ENCODE results near the gene EPHA3. TPM values are rescaled to one million over a fixed set of nuclear protein-coding genes. Genes with fewer than 3 reads are reported as not detected.
"Not testable (repeated sequence)": the region's sequence is repeated elsewhere in the genome, so short reads cannot be mapped to it uniquely, and the experiment has no call there.

EPHA3 gene
- total RNA-seq, 2 donors from 2014 or later = 1.0 to 1.8 TPM

DNA sequence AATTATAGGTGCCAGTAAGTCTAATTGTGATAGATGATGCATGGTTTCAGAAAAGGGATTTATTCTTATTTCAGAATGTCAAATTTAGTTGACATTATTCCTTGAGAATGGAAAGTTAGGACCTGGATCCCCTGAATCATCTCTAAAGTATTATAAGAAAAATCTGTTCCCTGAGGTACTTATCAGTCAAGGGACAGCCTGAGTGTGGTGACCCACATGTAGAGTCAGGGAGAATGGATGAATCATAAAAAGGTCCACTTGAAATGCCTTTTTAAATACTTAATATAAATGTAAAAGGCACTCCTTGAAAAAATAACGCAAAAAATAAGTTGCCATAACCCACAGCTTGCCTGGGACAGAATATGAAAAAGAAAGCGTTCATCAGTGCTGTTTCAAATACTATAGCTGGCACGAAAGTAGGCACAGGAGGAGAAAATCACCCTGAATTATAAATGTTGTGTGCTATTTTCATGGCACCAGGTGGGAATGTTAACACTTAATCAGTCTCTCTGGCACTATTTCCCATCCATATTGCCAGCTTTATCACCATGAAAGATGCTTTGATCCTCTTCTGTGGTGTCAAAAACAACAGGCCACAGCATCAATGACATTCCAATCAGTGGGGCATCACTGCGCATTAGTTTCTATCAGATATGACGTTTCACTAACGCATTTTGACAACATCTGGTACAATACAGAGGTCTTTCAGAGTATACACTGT is 208.5 kb downstream of the EPHA3 start:
- intact Hi-C loops (cut with DNase I, micrococcal nuclease) = no loop called here
- no peak for ATAC-seq
- no peak for DNase-seq

DNA sequence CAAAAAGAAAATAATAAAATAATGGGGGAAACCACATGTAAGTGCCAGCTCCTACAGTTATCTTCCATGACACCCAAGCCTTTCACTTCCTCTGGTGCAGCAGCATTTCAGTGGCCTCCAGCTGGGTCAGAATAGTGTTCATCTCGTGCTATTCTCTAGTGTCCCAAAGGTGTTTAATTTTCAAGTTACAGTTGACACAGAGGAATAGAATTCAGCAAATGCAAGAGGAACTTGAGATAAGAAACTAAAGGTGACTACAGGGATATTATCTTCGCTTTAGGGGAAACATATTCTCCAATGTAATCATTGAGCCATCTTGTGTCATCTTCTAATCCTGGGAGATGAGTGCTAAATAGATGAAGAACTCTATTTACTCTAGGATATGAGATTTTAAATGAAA is 212.8 kb downstream of the EPHA3 start:
- DNase-seq (no peak), ATAC-seq (no peak)
- intact Hi-C loops (cut with DNase I, micrococcal nuclease) = no loop called here

DNA sequence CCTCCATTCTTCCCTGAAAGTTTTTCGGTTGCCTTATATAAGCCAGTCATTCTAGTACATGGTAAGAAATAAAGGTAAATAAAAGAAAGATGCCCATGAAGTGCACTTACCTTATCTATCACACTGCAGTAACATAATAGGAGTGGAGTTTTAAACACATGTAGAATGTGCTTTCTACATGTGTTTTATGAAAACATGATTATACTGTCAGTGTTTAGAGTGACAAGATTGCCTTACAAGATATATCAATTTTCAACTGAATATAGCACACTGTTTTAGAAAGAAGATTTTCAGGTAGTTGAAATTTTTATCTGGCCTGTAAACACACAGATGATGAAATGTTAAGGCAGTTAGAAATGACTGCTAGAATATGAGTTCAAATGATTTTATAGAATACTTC is 219.6 kb downstream of the EPHA3 start:
- no peak for DNase-seq
- no peak for ATAC-seq
- intact Hi-C loops (cut with DNase I, micrococcal nuclease) = no loop called here

DNA sequence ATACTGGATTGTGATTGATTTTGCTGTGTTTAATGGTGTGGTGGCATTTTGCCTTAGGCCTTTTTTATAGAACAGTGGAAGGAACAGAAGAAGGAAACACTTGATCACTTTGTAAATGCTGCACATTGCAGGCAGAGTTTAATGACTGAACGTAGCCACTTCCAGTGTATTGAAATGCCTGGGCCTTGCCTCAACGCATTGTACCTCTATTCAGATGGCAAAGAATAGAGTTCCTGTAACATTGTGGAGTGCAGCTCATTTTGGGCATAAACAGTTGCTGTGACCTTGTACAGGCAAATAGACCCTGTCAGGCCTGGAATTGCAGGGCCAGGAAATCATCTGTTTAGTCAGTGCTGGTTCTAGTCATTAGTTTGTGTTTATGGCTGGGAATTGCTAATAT is 225.0 kb downstream of the EPHA3 start:
- ATAC-seq (no peak), DNase-seq (no peak)
- intact Hi-C loops (cut with DNase I, micrococcal nuclease) = no loop called here

DNA sequence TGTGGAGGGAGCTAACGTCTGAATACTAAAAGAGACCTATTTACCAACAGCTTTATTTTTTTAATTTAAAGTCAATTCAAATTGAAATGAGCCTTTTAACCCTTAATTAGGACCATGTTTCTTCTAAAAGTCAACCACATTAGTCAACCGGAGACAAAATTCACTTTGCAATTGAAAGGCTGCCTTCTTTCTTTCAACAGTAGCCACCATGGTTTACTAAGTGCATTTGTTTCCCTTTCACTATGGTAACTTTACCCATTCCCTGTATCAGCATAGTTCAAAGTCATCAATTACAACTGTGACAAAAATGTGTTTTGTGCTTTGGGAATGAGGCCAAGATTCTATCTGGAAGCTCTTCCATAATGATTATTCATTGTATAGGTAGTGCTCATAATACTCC is 225.4 kb downstream of the EPHA3 start:
- no peak for DNase-seq
- ATAC-seq = no peak
- intact Hi-C loops (cut with DNase I, micrococcal nuclease) = no loop called here

DNA sequence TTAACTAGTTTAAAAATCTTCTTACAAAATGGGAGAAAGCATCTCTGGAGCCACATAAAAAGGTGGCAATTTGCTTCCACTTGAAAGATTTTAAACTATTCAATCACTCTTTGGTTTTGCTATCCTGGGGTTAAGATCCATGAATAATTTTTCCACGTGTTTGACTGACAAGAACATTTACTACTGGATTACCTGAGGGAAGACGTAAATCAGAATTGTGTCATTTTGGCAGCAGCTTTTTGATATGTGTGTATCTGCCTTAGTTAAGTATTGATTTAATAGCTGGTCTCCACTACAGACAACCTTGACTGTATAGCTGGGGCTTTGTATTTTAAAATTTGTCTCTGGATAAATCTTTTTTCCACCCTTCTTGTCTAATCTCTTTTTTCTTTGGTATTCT is 228.3 kb downstream of the EPHA3 start:
- intact Hi-C loops (cut with DNase I, micrococcal nuclease) = no loop called here
- DNase-seq (no peak), ATAC-seq (no peak)

DNA sequence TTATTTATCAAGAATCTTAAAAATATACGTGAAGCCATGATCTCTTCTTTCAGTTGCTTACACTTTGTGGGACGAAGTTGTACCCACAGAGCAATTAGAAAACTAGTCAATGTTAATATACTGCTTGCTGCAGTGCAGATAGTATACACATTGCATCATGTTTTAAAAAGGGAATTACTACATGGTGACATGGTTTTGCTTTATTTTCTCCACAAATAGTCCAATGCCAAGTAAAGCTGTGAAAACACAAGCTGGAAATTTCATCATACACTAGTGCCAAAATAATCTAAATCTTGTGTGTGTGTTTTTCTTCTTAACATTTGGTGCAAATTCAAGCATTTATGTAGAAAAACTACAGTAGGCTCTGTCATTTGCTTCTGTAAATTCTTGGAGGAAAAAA is 233.0 kb downstream of the EPHA3 start:
- intact Hi-C loops (cut with DNase I, micrococcal nuclease) = no loop called here
- ATAC-seq (no peak), DNase-seq (no peak)

DNA sequence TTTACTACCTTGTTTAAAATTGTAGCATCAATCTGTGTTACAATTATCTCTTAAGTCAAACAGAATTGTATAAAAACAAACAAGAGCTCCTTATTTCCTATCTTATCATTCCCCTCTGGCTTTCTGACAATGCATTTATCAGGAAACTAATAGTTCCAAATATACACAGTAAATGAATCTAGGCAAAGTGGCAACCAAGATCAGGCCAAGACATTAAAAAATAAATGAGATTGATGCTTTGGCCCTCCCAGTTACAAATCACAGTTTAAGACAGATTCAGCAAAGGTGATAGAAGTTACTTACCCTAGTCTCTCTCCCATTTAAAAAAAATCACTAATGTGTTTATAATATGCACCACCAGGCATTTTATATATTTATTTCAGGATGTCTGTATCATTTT is 236.7 kb downstream of the EPHA3 start:
- intact Hi-C loops (cut with DNase I, micrococcal nuclease) = no loop called here
- no peak for DNase-seq
- ATAC-seq = no peak

DNA sequence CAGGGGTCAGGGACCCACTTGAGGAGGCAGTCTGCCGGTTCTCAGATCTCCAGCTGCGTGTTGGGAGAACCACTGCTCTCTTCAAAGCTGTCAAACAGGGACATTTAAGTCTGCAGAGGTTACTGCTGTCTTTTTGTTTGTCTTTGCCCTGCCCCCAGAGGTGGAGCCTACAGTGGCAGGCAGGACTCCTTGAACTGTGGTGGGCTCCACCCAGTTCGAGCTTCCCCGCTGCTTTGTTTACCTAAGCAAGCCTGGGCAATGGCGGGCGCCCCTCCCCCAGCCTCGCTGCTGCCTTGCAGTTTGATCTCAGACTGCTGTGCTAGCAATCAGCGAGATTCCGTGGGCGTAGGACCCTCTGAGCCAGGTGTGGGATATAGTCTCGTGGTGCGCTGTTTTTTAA is 243.5 kb downstream of the EPHA3 start:
- DNase-seq; ATAC-seq; intact Hi-C loops (cut with DNase I, micrococcal nuclease): not testable (repeated sequence)

DNA sequence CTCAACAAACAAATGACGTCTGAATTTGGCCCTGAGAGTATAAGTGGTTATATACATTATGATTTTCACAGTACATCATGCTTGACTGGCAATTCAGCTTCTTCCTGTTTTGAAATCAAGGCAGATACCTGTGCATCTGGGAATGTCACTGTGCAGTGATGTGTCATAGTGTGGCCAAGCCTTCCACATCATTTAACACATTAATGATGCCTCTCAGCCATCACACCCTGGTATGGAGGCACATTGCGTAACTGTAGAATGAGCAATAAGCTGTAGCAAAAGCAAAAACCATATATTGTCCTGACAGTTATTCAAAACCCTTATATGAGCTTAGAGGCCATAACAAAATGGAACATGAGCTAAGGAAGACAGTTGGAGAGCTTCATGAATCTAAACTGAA is 246.0 kb downstream of the EPHA3 start:
- intact Hi-C loops (cut with DNase I, micrococcal nuclease) = no loop called here
- DNase-seq (no peak), ATAC-seq (no peak)

DNA sequence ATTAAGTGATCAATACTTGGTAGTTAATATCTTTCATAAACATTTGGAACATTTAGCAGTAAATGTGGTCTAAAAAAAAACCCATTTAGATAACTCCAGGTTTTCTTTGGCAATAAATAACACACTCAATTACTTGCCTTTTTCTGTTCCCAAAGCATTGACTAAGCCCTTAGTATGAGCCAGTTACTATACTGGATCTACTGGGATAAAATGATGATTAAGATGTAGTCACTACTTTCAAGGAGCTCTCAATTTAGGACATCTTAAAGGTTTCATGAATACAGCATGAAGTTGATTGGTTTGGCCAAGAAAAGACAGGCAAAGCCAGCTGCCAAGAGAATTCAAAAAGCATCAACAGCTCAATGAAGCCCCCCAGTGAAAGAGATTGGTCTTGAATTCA is 250.9 kb downstream of the EPHA3 start:
- no peak for DNase-seq
- intact Hi-C loops (cut with DNase I, micrococcal nuclease) = no loop called here
- ATAC-seq = no peak

DNA sequence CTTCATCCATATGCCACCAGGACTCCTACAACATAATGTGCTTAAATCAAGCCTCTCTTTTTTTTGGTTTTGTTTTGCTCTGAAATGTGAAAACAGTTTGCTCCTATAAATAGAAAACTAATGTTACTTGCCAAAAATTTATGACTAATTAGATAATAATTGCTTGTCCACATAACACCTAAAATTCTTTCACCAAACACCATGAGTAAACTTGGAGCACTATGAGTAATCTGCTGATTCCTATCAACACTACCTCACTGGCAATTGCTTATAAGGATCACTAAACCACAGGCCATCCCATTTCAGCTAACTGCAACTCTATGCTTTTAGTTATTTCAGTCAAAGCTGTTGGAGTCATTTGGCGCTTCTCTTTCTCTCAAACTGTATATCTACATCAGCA is 252.7 kb downstream of the EPHA3 start:
- DNase-seq = no peak
- intact Hi-C loops (cut with DNase I, micrococcal nuclease) = no loop called here
- no peak for ATAC-seq

DNA sequence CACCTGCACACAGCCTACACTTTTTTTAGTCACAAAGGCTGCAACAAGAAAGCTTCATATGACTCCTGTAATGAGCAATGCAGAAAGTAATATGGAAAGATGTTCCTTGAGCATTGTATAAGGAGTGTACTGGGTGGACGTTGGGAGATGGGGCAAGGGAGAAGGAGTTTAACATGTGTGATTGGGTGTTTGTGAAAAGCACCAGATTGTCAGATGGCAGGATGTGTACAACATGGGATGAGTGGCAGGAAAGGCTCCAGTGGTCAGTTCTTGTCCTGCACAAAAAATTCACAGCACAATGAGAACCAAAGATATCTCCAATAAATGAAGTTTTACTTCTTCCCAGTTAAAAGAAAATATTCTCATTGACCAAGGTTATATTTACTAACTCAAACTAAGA is 255.1 kb downstream of the EPHA3 start:
- DNase-seq = no peak
- no peak for ATAC-seq
- intact Hi-C loops (cut with DNase I, micrococcal nuclease) = no loop called here

DNA sequence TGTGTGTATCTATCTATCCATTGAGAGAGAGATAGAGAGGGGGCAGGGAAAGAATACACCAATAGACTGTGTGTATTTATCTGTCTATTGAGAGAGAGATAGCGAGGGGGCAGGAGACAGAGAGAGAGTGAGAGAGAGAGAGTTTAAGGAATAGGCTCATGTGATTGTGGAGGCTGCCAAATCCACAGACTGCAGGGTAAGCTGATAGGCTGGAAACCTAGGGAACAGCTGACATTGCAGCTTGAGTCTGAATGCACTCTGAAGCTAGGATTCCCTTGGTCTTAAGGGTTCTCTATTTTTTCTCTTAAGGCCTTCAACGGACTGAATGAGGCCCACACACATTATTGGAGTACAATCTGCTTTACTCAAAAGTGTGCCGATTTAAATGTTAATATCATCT is 255.8 kb downstream of the EPHA3 start:
- intact Hi-C loops (cut with DNase I, micrococcal nuclease) = no loop called here
- ATAC-seq = no peak

DNA sequence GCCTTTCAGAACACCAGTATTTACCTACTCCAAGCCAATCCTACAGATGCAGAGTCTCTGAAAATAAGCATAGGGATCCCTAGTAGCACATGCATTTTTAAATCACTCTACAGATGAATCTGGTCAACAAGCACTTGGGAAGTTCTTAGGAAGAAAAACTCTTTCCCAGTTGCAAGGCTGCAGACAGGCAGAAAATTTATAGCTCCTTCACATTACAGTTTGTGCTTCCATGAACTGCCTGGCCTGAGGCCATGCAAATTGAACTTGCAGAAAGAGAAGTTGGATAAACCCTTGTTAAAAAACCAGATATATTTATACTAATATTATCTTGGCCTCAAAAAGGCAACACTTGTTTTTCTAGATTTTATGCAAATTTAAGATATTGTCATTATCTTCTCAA is 256.9 kb downstream of the EPHA3 start:
- intact Hi-C loops (cut with DNase I, micrococcal nuclease) = no loop called here
- DNase-seq (no peak), ATAC-seq (no peak)

More for the DNA sequence above, 255.8 kb downstream of the EPHA3 start:
- no peak for DNase-seq

DNA sequence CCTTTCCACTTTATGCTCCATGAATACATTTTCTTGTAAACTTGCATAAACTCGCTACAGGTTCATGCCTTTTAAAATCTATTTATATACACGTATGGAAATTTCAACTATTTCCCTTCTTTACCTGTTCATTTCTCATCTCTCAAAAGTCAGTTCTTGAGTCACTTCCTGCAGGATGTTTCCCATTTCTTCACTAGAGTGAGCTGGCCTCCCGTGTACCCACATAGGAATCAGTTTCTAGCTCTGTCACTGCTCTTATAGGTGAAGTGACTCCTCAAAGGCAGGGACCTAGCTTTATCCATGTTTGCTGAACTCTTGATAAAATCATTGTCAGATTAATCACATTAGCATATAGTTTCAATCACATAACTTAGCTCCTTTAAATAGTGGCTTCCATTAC is 259.7 kb downstream of the EPHA3 start:
- ATAC-seq (no peak), DNase-seq (no peak)
- intact Hi-C loops (cut with DNase I, micrococcal nuclease) = no loop called here

DNA sequence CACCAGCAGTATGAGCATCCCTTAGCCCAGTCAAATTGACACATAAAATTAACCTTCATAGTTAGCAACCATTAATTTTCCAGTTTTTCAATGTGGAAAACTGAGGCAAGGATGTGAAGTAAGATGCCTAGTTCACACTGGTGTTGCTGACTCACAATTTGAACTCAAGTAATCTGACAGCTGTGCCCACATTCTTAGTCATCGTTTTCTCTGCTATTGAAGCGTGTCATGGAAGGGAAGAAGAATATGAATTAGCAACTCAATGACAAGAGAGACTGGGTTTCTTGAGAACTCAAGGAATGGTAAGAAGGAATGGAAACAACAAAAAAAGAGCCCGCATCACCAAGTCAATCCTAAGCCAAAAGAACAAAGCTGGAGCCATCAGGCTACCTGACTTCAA is 261.4 kb downstream of the EPHA3 start:
- intact Hi-C loops (cut with DNase I, micrococcal nuclease) = no loop called here
- ATAC-seq (no peak), DNase-seq (no peak)

DNA sequence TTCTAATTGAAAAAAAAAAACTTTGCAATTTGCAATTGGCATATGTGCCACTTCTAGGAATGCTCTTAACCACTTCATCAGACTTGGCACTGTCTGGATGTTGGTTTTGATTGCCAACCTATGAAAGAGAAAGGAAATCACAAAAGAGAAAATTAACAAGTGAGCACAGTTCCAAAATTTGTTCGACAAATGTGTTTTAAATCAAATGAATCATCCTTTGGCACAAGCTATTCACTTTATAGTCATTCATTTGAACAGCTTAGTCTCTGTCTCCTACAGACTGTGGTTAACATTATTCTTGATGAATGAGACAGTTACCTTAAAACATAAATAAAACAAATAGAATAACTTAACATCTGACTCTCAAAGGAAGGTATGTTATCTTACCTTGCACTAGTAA is 265.0 kb downstream of the EPHA3 start:
- ATAC-seq = no peak

DNA sequence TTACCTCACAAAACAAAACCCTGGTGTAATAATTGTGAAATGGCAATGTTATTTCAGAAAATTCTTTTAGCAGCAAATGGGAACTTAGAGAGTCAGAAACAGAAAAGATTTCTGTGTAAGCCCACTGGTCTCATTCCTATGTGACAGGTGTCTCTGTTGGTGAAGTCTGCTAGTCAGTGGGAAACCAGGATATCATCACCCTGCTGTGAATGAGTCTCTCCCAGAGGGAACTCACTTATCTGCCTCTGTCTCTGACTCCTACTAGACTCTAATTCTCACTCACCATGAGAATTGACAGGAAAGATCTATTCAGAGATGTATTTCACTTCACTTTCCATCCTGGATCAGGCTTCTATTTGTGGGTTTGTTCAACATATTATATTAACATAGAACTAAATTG is 266.0 kb downstream of the EPHA3 start:
- no peak for ATAC-seq
- intact Hi-C loops (cut with DNase I, micrococcal nuclease) = no loop called here
- DNase-seq = no peak

More for the DNA sequence above, 265.0 kb downstream of the EPHA3 start:
- intact Hi-C loops (cut with DNase I, micrococcal nuclease) = no loop called here
- no peak for DNase-seq

DNA sequence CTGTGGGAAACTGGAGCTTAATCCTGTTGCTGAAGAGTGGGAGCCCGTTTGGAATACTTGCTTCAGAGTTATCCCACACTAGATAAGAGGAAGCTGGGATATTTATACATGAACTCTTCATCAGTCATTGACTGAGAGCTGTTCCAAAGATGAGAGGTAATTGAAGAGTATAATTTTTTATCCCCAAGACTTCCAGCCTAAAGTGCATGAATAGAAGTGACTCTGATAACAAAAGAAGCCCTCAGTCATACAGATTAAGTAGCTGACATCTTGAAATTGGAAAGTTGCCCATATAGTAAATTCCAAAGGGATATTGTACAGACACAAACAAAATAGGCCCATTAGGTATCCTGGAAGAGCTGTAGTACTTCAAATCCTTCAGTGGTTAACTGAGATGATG is 268.0 kb downstream of the EPHA3 start:
- ATAC-seq (no peak), DNase-seq (no peak)
- intact Hi-C loops (cut with DNase I, micrococcal nuclease) = no loop called here

DNA sequence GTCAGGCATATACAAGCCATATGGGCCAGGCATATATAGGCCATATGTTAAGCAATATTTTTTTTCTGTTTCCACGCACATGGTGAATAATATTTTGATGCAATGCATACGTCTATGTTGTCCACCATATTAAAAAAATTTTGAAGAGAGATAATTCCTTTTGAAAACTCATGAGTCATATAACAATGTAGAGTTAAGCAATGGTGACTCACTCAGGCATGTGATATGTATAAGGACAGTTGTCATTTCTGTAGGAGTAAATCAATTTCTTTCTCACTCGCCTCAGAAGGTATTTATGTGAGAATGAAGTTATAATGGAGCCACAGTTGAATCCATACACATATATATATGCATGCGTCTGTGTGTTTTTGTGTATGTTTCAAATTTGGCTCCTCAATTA is 272.6 kb downstream of the EPHA3 start:
- intact Hi-C loops (cut with DNase I, micrococcal nuclease) = no loop called here
- DNase-seq (no peak), ATAC-seq (no peak)
